Skeletal muscle cell (primary cell): ENCODE data around the gene WDFY1.

Experiments
- DNase-seq: peaks from one replicate; pipeline ENCODE4 v3.0.0-alpha.2; 2010; ENCODE audit warnings: low read depth
- H3K4me3 ChIP-seq: 2 replicates; pipeline ENCODE4 v1.5.1; 2011; ENCODE audit warnings: low read depth, mild to moderate bottlenecking, control low read depth, low read length, moderate library complexity

WDFY1 gene

DNA sequence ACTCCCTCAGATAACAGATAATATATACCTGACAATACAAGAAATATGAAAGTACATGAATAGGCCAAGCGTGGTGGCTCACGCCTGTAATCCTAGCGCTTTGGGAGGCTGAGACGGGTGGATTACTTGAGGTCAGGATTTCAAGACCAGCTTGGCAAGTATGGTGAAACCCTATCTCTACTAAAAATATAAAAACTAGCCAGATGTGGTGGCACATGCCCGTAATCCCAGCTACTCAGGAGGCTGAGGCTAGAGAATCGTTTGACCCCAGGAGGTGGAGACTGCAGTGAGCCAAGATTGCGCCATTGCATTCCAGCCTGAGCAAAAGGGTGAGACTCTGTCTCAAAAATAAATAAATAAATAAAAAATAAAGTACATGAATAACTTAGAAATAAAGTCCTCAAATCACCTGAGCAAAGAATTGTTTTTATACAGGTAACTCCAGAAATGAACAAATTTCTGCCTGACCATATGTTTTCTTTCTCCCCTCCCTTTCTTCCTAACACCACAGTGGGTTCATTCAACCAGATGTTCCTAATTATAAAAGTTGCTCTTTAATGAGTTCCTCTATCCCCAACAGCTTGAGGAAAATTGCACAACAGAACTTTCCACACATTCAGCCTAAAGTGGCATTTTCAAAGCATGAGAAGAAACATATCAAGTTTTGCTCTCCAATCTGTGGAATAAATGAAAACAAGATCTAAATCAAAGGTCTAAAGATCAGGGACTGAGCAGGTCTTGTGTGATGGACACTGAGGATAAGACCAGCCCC is 74.1 kb downstream of the WDFY1 start:
- DNase-seq: no peak
- H3K4me3 ChIP-seq: no peak overlapping the region

DNA sequence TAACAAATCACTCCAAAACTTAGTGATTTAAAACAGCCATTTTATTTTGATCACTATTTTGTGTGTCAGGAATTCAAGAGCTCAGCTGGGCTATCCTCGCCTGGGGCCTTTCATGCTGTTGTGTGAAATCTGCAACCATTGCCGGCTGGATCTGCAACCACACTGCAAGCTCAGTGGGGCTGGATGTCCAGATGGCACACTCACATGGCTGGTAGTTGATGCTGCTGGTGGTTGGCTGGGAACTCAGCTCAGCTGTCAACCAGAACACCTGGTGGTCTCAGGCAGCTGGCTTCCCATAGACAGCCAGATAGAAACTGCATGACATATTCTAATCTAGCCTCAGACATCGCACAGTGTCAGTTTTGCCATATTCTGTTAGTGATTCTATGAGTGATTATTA is 77.1 kb downstream of the WDFY1 start:
- H3K4me3 ChIP-seq: no peak overlapping the region
- DNase-seq: no peak

DNA sequence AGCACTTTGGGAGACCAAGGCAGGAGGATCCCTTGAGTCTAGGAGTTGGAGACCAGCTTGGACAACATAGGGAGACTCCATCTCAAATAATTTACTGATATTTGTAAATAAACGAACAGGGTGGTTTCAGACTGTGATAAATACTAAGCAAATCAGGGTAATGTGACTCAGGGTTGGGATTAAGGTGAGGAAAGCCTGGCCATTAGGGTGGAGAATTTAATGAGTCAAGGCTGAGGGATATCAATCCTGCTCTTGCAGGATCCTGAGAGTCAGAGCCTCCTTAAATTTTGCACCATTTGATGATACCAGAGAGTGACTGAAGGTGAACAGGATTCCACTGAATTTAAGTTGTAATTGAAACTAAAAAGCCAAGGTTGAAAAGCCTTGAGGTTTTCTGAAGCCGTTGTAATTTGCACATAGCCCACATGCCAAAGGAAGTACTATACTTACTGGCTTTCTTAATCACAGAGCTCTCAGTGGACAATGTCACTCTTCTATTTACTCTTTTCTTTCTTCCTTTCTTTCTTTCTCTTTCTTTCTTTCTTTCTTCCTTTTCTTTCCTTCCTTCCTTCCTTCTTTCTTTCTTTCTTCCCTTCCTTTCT is 79.1 kb downstream of the WDFY1 start:
- DNase-seq: no peak

DNA sequence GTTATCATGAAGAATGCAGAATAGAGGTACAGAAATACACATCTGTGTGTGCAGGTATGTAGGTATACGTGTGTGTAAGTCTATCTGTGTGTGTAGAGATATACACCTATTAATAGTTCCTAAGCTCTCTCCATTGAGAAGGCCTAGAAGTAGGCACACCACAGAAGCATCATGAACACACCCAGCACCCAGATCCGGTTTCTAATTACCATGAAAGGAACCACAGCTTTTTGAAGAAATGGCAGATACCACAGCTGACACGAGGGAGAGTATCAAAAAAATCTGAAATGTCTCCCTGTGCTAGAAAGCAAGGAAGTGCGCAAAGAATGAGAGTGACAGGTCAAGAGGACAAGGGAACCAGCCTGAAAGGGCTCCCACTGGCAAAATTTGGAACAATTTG is 80.0 kb downstream of the WDFY1 start:
- H3K4me3 ChIP-seq: no peak overlapping the region
- no peak for DNase-seq

More for the DNA sequence above, 79.1 kb downstream of the WDFY1 start:
- no peak overlapping the region for H3K4me3 ChIP-seq

DNA sequence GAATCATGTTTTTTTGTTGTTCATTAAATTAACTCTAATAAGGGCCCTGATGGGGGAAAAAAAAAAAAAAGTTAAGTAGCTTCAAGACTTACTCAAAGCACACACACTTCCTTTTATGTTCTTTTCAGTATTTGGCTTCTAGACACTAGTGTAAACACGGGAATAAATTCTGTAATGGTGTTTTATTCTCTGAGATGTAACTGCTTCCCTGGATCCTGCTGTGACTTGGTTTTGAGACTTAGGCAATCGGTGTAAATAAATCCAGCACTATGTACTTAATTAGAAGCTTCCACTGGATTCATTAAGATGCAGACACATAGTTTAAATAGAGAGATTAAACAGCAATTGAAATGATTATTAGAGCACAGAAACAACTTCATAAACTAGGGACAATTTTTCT is 81.6 kb downstream of the WDFY1 start:
- no peak overlapping the region for H3K4me3 ChIP-seq
- no peak for DNase-seq

DNA sequence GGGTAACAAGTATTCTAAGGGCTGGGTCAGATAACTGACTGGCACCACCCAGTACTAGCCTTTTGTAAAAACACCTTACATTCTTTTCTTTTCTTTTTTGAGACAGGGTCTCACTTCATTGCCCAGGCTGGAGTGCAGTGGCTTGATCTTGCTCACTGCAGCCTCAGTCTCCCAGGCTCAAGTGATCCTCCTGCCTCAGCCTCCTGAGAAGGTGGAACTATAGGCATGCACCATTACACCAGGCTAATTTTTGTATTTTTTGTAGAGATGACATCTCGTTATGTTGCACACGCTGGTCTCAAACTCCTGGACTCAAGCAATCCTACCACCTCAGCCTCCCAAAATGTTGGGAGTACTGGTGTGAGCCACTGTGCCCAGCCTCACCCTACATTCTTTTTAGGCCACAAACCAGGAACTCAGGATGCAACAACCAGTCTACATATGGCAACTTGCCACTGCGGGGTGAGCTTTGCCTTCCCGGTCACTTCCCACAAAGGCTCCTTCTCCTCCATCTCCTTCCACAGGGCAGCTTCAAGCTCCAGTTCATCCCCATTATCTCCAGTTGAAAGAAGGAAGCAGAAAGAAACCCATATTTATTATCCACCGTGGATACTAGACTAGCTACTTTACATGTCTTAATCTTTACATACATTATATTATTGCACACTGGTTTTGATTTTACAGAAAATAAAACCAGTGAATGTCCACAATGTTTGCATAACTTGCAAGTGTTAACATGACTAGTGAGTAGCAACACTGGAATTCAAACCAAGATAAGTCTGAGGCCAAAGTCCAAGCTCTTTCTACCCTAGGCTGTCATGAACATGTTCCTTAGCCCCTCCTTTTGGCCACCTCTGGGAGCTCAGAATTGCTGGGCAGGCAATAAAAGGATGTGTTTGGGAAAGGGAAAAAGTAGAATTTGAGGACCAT is 84.1 kb downstream of the WDFY1 start:
- H3K4me3 ChIP-seq: no peak overlapping the region
- no peak for DNase-seq

DNA sequence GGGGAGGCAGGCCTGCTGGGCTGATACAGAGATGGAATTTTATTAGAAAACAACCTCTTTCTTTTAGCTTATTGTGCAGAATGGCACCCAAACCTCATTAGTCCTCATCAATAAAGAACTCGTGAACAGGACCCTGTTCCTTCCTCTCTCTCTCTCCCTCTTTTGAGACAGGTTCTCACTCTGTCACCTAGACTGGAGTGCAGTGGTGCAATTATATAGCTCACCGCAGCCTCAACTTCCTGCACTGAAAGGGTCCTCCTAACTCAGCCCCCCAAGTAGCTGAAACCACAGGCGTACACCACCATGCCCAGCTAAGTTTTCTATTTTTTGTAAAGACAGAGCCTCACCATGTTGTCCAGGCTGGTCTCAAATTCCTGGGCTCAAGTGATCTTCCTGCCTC is 86.1 kb downstream of the WDFY1 start:
- no peak for DNase-seq
- no peak overlapping the region for H3K4me3 ChIP-seq

DNA sequence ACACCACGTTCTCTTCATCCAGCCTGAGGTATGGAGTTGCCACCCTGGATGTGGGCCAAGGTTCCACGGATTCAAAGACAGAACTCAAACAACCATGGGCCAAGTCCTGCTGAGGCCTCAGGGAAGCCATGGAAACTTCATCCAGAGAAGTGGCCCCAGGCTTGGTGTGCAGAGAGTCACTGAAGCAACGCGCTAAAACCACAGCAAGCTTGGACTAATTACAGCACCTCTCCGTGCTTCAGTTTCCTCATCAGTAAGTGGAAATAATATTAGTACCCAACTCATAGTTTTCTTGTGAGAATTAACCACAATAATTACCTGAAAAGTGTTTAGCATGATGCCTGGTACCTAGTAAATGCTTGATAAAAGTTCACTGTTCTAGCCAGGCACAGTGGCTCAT is 88.6 kb downstream of the WDFY1 start:
- no peak for DNase-seq

DNA sequence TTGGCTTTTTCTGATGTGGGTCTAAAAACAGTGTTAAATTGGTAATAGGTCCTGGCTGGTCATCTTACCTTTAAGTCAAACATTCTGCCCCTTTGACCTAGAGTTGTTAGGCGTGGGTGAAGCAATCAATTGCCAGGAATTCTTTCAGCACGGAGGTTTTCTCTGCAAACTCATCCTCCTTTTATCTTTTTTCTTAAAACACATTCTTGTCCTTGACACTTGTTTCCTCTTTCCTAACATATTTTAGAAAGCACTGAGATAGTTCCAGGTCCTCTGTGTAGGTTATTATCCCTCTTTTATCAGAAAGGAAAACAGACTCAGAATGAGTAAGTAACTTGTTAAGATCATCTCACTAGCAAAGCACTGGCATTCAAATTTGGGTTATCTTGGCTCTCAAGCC is 89.1 kb downstream of the WDFY1 start:
- H3K4me3 ChIP-seq: no peak overlapping the region
- DNase-seq: no peak

More for the DNA sequence above, 88.6 kb downstream of the WDFY1 start:
- H3K4me3 ChIP-seq: no peak overlapping the region

DNA sequence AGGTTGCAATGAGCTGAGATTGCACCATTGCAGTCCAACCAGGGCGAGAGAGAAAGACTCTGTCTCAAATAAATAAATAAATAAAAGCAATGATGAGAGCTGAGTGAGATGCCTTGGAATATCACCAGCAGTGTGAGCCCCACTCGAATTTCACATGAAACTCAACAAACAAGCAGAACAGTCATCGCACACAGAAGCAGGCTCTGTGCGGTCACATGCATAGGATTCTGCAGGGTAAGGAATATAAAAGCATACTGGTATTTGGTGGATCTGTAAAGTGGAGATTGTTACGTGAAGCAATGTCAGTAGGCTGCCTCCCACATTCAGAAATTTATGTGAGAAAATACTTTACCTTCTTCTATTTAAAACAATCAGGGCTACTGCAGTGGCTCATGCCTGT is 89.7 kb downstream of the WDFY1 start:
- no peak for DNase-seq
- H3K4me3 ChIP-seq: no peak overlapping the region

DNA sequence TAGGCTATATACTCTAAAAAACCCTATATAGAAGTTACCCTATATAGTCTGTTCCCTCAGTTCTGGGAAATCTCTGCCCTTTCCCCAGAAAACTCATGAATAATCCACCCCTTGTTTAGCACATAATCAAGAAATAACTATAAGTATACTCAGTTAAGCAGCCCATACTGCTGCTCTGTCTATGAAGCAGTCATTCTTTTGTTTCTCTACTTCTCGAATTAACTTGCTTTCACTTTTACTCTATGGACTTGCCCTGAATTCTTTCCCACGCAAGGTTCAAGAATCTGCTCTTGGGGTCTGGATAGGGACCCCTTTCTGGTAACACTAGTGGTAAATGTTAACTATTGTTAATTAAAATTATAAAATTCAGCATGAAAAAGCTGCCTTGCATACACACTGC is 90.4 kb downstream of the WDFY1 start:
- no peak for DNase-seq
- no peak overlapping the region for H3K4me3 ChIP-seq

DNA sequence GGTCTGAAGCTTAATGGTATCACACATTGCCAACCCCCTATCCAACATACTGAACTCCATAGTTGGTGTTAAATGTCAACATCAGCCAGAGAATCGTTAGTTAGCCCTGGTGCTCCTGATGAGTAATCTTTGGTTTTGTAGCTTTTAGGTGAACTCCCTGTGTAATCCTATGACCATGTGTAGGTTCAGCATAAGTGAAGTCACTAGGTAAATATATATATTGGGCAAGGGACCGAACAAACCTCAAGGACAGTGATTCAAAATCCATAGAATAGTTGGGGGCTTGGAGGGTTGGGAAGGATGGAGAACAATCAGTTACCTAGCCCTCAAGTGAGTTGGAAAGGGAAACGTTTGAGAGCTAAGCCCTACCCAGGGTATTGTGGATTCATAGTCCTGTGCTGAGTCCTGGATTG is 91.7 kb downstream of the WDFY1 start:
- DNase-seq: no peak
- H3K4me3 ChIP-seq: no peak overlapping the region

DNA sequence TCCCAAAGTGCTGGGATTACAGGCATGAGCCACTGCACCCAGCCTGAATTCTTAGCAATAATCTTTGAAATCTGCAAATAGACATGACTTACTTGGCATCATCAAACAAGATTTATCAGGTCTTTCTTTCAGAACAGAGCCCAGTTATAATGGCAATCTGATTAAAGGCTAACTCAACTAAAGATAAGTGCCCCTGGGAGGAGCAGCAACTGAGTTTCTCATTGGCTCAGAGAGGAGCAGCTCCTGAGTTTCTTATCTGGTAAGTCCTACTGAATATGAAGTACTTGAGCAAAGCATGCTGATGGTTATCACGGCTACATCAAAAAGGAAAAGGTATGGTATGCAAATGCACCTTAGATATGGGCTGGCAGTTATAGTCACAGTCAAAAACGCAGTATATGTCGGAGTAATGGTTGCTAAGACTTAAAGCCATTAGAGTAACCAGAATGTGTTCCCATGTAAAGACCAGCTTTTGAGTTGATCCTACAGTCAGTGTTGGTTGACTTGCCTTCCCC is 92.8 kb downstream of the WDFY1 start:
- H3K4me3 ChIP-seq: no peak overlapping the region
- no peak for DNase-seq

DNA sequence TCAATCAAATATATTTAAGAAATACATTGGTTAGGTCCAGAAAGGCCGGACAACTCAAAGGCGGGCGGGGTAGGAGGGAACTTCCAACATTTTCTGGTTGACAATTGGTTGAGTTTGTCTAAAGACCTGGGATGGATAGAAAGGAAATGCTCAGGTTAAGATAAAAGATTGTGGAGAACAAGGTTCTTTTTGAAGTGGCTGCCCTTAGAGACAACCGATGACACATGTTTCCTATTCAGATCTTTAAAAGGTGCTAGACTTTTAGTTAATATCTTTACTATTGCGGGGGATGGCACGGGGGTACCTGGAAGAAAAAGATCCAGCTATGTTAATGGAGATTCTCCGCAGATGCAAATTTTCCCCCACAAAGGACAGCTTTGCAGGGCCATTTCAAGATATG is 97.7 kb downstream of the WDFY1 start:
- DNase-seq: no peak
- H3K4me3 ChIP-seq: no peak overlapping the region

DNA sequence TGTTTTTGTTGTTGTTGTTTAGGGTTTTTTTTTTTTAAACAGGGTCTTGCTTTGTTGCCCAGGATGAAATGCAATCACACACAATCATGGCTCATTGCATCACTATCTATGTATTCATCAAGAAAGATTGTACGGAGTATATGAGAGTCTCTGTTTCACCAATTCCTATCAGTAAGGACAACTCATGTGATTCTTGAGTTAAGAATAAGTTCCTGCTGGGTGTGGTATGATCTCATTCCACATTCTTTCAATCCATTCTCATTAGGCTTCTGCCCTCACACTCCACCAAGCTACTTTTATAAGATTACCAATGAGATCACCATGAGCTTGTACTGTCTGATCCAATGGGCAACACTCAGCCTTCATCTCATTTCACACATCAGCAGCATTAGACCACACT is 98.6 kb downstream of the WDFY1 start:
- no peak for DNase-seq
- H3K4me3 ChIP-seq: no peak overlapping the region

DNA sequence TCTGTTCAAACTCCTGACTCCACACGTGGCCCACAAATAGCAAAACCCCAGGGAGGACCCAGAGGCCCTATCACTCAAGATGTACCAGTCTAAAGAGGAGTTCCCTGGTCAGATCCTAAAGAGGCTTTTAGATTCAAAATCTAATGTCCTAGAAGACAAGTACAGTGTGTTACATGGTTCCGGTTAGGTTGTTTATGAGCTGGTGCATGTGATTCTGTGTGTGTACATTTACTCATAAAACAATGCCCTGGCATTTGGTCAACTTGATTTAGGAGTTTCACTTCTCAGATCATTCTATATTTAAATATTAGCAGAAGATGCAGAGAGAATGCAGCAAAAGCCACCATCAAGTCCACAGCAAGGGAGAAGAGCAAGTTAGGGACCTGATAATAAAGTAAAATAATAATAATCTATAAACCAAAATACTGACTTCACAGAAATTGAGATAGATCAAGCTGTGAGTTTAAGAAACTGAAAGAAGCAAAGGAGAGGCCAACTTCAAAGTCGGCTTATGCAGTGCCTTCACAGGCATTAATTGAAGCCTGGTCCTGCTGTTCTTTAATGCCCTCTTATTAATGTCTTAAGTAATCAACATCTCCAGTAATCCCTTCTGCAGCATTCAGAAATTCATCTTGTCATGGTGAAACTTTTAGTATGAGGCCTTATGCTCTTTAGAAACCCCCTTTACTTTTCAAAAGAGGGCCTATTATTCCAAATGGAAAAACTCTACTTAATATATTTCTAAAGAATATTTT is 103.5 kb downstream of the WDFY1 start:
- H3K4me3 ChIP-seq: no peak overlapping the region
- DNase-seq: no peak

DNA sequence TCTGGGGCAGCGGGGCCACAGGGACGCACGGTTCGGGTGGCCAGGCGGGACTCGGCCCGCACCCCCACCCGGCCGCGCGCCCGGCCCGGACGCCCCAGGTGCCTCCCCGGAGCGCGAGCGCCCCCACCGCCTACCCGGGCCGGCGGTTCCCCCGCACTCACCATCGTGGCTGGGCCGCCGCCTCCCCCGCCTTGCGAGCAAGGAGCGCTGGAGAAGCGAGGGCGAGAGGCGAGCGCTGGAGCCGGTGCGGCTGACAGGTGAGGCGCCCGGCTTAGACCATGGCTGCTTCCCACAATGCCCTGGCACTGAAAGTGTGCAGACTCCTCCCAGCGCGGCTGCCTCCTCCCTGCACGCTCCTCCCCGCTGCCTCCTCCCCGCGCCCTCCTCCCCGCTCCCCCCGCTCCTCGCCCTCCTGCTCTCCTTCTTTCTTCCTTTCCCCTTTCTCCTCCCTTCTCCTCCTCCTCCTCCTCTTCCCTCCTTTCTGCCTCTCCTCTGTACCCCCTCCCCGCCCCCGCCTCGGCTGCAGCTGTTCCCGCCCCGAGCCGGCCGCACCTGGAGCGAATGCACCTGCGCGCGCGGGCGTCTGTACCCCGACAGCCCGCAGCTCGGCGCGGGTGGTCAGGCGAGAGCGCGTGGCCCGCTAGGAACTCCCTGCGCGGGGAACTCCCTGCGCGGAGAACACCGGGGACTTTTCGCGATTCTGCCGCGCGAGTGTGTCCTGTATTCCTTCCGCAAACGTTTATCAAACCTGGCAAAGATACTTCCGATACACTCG is 107.7 kb downstream of the WDFY1 start, which contains the start of gene AP1S3:
Gene AP1S3 (minus strand): TSS at position 296 of the 775 bp plus-strand sequence. CDS start 132 bp downstream, at position 164.
- H3K4me3 ChIP-seq: peak within 1 kb of the TSS; percentile 60
- no peak for DNase-seq

DNA sequence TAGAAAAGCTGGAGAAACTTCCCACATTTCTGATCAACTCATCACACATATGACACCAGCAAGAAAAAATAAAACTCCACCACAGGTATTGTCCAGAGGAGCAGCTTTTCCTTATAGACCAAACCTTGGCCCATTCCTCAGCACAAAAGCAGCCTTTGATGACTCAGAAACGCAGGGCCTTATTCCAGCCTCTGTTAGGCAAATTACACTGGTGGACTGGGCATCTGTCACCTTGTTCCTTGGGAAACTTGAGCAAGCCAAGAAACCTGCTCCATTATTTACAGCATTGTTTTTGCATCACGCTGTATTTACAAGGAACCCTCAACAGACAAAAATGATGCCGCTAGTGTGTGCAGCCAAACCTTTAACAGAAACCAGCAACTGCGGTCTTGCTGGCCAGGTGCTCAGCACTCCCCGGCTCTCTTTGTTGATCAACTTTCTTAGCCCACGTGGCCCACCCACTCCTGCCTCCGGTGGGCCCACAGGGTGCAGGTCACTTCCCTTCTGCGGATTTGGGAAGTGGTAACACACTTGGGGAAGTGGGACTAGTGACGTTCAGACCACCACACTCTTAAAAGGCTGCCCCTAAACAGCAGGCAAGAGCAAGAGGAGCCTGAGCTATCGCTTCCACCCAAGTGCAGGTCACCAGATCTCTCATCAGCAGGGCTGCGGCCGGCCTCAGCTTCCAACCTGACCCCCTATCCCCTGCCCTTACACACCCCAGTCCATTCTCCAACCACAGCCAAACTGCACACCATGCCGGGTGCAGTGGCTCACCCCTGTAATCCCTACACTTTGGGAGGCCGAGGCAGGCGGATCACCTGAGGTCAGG is 109.2 kb downstream of the WDFY1 start:
- DNase-seq: no peak
- no peak overlapping the region for H3K4me3 ChIP-seq
